ENCODE results near the gene PYGO2. TPM values are rescaled to one million over a fixed set of nuclear protein-coding genes. Genes with fewer than 3 reads are reported as not detected.

Gene PYGO2
- total and polyA plus RNA-seq, 2 of the 8 experiments (the other 6 are each of a cell fraction or from before 2014, with no cell fraction given), result 31.0 to 31.6 TPM

DNA sequence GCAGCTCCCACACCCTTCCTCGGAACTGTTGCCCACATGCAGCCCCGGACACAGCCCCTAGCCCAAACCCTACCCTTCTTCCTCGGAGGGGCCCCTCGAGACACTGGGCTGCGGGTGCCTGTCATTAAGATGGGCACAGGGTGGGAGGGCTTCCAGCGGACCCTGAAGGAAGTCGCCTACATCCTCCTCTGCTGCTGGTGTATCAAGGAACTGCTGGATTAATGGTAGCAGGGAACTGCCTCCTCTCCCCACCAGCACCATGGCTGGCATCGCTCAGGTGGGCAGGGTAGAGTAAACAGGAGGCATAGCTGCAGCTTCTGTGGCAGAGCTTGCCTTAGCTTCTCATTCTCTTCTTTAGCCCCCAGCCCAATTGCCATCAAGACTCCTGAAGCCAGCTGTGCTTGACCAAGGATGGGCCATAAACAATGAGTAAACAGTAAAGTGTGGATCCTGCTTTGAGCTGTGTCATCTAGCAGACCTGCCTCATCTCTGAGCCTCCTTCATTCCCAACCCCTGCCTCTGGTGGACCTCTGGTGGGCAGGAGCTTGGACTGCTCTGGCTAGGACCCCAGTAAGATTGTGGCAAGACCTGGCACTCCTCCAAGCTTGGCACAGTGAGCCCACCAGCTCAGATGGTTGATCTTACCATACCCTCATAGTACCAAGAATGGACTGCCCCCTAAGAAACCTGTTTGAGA is 32.1 kb upstream of the PYGO2 start, which contains the start of gene LENEP (continued):
- TF ChIP-seq, protein P1, sequence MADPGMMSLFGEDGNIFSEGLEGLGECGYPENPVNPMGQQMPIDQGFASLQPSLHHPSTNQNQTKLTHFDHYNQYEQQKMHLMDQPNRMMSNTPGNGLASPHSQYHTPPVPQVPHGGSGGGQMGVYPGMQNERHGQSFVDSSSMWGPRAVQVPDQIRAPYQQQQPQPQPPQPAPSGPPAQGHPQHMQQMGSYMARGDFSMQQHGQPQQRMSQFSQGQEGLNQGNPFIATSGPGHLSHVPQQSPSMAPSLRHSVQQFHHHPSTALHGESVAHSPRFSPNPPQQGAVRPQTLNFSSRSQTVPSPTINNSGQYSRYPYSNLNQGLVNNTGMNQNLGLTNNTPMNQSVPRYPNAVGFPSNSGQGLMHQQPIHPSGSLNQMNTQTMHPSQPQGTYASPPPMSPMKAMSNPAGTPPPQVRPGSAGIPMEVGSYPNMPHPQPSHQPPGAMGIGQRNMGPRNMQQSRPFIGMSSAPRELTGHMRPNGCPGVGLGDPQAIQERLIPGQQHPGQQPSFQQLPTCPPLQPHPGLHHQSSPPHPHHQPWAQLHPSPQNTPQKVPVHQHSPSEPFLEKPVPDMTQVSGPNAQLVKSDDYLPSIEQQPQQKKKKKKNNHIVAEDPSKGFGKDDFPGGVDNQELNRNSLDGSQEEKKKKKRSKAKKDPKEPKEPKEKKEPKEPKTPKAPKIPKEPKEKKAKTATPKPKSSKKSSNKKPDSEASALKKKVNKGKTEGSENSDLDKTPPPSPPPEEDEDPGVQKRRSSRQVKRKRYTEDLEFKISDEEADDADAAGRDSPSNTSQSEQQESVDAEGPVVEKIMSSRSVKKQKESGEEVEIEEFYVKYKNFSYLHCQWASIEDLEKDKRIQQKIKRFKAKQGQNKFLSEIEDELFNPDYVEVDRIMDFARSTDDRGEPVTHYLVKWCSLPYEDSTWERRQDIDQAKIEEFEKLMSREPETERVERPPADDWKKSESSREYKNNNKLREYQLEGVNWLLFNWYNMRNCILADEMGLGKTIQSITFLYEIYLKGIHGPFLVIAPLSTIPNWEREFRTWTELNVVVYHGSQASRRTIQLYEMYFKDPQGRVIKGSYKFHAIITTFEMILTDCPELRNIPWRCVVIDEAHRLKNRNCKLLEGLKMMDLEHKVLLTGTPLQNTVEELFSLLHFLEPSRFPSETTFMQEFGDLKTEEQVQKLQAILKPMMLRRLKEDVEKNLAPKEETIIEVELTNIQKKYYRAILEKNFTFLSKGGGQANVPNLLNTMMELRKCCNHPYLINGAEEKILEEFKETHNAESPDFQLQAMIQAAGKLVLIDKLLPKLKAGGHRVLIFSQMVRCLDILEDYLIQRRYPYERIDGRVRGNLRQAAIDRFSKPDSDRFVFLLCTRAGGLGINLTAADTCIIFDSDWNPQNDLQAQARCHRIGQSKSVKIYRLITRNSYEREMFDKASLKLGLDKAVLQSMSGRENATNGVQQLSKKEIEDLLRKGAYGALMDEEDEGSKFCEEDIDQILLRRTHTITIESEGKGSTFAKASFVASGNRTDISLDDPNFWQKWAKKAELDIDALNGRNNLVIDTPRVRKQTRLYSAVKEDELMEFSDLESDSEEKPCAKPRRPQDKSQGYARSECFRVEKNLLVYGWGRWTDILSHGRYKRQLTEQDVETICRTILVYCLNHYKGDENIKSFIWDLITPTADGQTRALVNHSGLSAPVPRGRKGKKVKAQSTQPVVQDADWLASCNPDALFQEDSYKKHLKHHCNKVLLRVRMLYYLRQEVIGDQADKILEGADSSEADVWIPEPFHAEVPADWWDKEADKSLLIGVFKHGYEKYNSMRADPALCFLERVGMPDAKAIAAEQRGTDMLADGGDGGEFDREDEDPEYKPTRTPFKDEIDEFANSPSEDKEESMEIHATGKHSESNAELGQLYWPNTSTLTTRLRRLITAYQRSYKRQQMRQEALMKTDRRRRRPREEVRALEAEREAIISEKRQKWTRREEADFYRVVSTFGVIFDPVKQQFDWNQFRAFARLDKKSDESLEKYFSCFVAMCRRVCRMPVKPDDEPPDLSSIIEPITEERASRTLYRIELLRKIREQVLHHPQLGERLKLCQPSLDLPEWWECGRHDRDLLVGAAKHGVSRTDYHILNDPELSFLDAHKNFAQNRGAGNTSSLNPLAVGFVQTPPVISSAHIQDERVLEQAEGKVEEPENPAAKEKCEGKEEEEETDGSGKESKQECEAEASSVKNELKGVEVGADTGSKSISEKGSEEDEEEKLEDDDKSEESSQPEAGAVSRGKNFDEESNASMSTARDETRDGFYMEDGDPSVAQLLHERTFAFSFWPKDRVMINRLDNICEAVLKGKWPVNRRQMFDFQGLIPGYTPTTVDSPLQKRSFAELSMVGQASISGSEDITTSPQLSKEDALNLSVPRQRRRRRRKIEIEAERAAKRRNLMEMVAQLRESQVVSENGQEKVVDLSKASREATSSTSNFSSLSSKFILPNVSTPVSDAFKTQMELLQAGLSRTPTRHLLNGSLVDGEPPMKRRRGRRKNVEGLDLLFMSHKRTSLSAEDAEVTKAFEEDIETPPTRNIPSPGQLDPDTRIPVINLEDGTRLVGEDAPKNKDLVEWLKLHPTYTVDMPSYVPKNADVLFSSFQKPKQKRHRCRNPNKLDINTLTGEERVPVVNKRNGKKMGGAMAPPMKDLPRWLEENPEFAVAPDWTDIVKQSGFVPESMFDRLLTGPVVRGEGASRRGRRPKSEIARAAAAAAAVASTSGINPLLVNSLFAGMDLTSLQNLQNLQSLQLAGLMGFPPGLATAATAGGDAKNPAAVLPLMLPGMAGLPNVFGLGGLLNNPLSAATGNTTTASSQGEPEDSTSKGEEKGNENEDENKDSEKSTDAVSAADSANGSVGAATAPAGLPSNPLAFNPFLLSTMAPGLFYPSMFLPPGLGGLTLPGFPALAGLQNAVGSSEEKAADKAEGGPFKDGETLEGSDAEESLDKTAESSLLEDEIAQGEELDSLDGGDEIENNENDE (IDR thresholded peaks at IDR 0.05; ENCODE audit: insufficient replicate concordance, low read length), result no peak
- TF ChIP-seq POLR2A (IDR thresholded peaks at IDR 0.05; ENCODE audit: control extremely low read depth in 1 of 2, low read depth in 2 of 2, low read length in 2 of 2) (peak in 1 of 2 experiments; percentile 23; a peak in 1 of 3 replicates), POLR2AphosphoS5 (IDR thresholded peaks at IDR 0.05; ENCODE audit: low read depth, low read length) (peak; percentile 59; the same call in 1 of the 2 replicates)

All from H1 (cell line).